Liver (tissue), 9 donors: ENCODE results near the gene LGR6. TPM values are rescaled to one million over a fixed set of nuclear protein-coding genes. Genes with fewer than 3 reads are reported as not detected.
"Not testable (repeated sequence)": the region's sequence is repeated elsewhere in the genome, so short reads cannot be mapped to it uniquely, and the experiment has no call there.

Experiments used
- DNase-seq: peaks from one replicate; pipeline ENCODE4 v3.0.0-alpha.2; 2017; ENCODE audit warnings: low spot score
- H3K27ac ChIP-seq, 2 donors: one replicate each; pipeline ENCODE4 v1.7.0; 2013; ENCODE audit warnings: inconsistent platforms in 2 of 2, low read length in 2 of 2, control low read depth in 1 of 2, low read depth in 1 of 2, mild to moderate bottlenecking in 1 of 2
- H3K27me3 ChIP-seq, 4 donors: one replicate each; pipeline versions ENCODE4 v1.6.1 to v1.7.0; 2013; ENCODE audit warnings: low read length in 3 of 4, inconsistent platforms in 1 of 4, mild to moderate bottlenecking in 1 of 4, moderate library complexity in 1 of 4; ENCODE audit not compliant: control insufficient read depth in 4 of 4, insufficient read depth in 4 of 4
- H3K36me3 ChIP-seq, 4 donors: one replicate each; pipeline versions ENCODE4 v1.6.1 to v1.7.0; 2013; ENCODE audit warnings: low read length in 3 of 4, mild to moderate bottlenecking in 3 of 4, low read depth in 1 of 4, moderate library complexity in 1 of 4; ENCODE audit not compliant: control insufficient read depth in 4 of 4, insufficient read depth in 3 of 4
- H3K4me1 ChIP-seq, 4 donors: one replicate each; pipeline versions ENCODE4 v1.6.1 to v1.7.0; 2013; ENCODE audit warnings: low read length in 3 of 4, mild to moderate bottlenecking in 3 of 4, moderate library complexity in 1 of 4; ENCODE audit not compliant: control insufficient read depth in 4 of 4, insufficient read depth in 4 of 4
- H3K4me3 ChIP-seq, 3 donors: one replicate each; pipeline versions ENCODE4 v1.6.1 to v1.7.0; 2013; ENCODE audit warnings: low read length in 3 of 3, control low read depth in 1 of 3, low read depth in 1 of 3, mild to moderate bottlenecking in 1 of 3
- H3K9ac ChIP-seq, 2 donors: one replicate each; pipeline ENCODE4 v1.7.0; 2013; ENCODE audit warnings: low read length in 2 of 2, mild to moderate bottlenecking in 2 of 2, moderate library complexity in 2 of 2, control low read depth in 1 of 2, low read depth in 1 of 2
- H3K9me3 ChIP-seq, 4 donors: one replicate each; pipeline versions ENCODE4 v1.6.1 to v1.7.0; 2013; ENCODE audit warnings: low read length in 3 of 4; ENCODE audit not compliant: control insufficient read depth in 4 of 4
- CTCF ChIP-seq: fragments of 150-350 bp; IDR thresholded peaks from 2 replicates; pipeline ENCODE4 v1.5.1; 2017; ENCODE audit warnings: improper control_type of control experiment, low read depth, low read length; ENCODE audit not compliant: missing input control
- EGR1 ChIP-seq, 2 donors: IDR thresholded peaks; 2 replicates each; pipeline ENCODE4 v1.6.1; 2016 to 2018; ENCODE audit warnings: antibody characterized with exemption in 2 of 2, low read depth in 2 of 2
- HNF4A ChIP-seq, 2 donors: conservative IDR thresholded peaks; 2 replicates each; pipeline ENCODE4 v1.6.1; 2016; ENCODE audit warnings: antibody characterized with exemption in 2 of 2, mild to moderate bottlenecking in 2 of 2
- HNF4G ChIP-seq: IDR thresholded peaks from 2 replicates; pipeline ENCODE4 v1.6.1; 2016; ENCODE audit warnings: antibody characterized with exemption
- JUND ChIP-seq, 2 donors: IDR thresholded peaks; 2 replicates each; pipeline ENCODE4 v1.6.1; 2016; ENCODE audit warnings: antibody characterized with exemption in 2 of 2
- RAD21 ChIP-seq, 2 donors: IDR thresholded peaks; 2 replicates each; pipeline ENCODE4 v1.6.1; 2016; ENCODE audit warnings: antibody characterized with exemption in 2 of 2, mild to moderate bottlenecking in 2 of 2
- SP1 ChIP-seq: IDR thresholded peaks from 2 replicates; pipeline ENCODE4 v1.6.1; 2018; ENCODE audit warnings: antibody characterized with exemption, mild to moderate bottlenecking
- WGBS: extraction: QIAGEN DNeasy Blood & Tissue Kit; methylation state at CpG from one replicate; pipeline ENCODE4 v1.1.7; 2013; 5-methylcytosine and 5-hydroxymethylcytosine counted together
- polyA plus RNA-seq, 2 donors: library from polyadenylated mRNA; stranded (reverse) in 1 of 2; unstranded in 1 of 2; fragments of 200-250 nt in 1 of 2; fragments of >200 nt in 1 of 2; fragmentation: Nextera tagmentation in 1 of 2; extraction: Ambion mirVana in 1 of 2; gene quantifications; one replicate each; pipeline versions ENCODE4 v1.2.1 to v1.2.3, GENCODE V29; 2013 to 2015
- total RNA-seq, 2 donors: library from RNA; depleted of rRNA; stranded (reverse); fragments of >200 nt; gene quantifications; one replicate each; pipeline ENCODE4 v1.2.3, GENCODE V29; 2014
- TF ChIP-seq, protein P1 (sequence below): IDR thresholded peaks from 2 replicates; pipeline ENCODE4 v1.6.1; 2016; ENCODE audit warnings: antibody characterized with exemption, mild to moderate bottlenecking
- donor health status: healthy.
- donor health status: healthy.
- donor health status: healthy.
- donor health status: healthy.
- donor health status: healthy.

The LGR6 gene
- total and polyA plus RNA-seq, 4 donors, result 0.05 to 1.2 (median 0.75) TPM

- Histone ChIP-seq H3K9me3 (no peaks in the 10 kb centered on the region), H3K27ac (no peak overlapping the region), H3K4me3 (no peak overlapping the region), H3K4me1 (peaks cover 0 to 6% (median 2%) of the 10 kb centered on the region in 4 donors), H3K36me3 (no peaks in the 10 kb centered on the region), H3K27me3 (no peaks in the 10 kb centered on the region), H3K9ac (no peak overlapping the region)
- TF ChIP-seq HNF4G, result no peak
- 78% methylated on average over 8 of the region's 8 CpGs for WGBS
- no peak for DNase-seq
These were observed 5.7 kb upstream of the LGR6 start for GRCh38 chr1:202187697-202188407.

GRCh38 chr1:202189001-202189790 lies 4.4 kb upstream of the LGR6 start:
- Histone ChIP-seq H3K4me1 (peaks cover 0 to 11% (median 7%) of the 10 kb centered on the region in 4 donors), H3K27me3 (peaks cover 0 to 4% (median 3%) of the 10 kb centered on the region in 4 donors), H3K36me3 (no peaks in the 10 kb centered on the region), H3K9ac (no peak overlapping the region), H3K9me3 (no peaks in the 10 kb centered on the region), H3K4me3 (no peak overlapping the region), H3K27ac (no peak overlapping the region)
- TF ChIP-seq RAD21 (IDR thresholded peaks at IDR 0.05) (peak; percentile 51 to 68), JUND (IDR thresholded peaks at IDR 0.05) (no peak), HNF4G (no peak), SP1 (peak; percentile 64), CTCF (peak; percentile 57), HNF4A (conservative IDR thresholded peaks at IDR 0.05) (peak in 1 of 2 donors; percentile 39)
- TF ChIP-seq, protein P1, sequence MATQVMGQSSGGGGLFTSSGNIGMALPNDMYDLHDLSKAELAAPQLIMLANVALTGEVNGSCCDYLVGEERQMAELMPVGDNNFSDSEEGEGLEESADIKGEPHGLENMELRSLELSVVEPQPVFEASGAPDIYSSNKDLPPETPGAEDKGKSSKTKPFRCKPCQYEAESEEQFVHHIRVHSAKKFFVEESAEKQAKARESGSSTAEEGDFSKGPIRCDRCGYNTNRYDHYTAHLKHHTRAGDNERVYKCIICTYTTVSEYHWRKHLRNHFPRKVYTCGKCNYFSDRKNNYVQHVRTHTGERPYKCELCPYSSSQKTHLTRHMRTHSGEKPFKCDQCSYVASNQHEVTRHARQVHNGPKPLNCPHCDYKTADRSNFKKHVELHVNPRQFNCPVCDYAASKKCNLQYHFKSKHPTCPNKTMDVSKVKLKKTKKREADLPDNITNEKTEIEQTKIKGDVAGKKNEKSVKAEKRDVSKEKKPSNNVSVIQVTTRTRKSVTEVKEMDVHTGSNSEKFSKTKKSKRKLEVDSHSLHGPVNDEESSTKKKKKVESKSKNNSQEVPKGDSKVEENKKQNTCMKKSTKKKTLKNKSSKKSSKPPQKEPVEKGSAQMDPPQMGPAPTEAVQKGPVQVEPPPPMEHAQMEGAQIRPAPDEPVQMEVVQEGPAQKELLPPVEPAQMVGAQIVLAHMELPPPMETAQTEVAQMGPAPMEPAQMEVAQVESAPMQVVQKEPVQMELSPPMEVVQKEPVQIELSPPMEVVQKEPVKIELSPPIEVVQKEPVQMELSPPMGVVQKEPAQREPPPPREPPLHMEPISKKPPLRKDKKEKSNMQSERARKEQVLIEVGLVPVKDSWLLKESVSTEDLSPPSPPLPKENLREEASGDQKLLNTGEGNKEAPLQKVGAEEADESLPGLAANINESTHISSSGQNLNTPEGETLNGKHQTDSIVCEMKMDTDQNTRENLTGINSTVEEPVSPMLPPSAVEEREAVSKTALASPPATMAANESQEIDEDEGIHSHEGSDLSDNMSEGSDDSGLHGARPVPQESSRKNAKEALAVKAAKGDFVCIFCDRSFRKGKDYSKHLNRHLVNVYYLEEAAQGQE, result no peak
- peak; percentile 85 for DNase-seq
- 51% methylated on average over 20 of the region's 20 CpGs for WGBS

DNA sequence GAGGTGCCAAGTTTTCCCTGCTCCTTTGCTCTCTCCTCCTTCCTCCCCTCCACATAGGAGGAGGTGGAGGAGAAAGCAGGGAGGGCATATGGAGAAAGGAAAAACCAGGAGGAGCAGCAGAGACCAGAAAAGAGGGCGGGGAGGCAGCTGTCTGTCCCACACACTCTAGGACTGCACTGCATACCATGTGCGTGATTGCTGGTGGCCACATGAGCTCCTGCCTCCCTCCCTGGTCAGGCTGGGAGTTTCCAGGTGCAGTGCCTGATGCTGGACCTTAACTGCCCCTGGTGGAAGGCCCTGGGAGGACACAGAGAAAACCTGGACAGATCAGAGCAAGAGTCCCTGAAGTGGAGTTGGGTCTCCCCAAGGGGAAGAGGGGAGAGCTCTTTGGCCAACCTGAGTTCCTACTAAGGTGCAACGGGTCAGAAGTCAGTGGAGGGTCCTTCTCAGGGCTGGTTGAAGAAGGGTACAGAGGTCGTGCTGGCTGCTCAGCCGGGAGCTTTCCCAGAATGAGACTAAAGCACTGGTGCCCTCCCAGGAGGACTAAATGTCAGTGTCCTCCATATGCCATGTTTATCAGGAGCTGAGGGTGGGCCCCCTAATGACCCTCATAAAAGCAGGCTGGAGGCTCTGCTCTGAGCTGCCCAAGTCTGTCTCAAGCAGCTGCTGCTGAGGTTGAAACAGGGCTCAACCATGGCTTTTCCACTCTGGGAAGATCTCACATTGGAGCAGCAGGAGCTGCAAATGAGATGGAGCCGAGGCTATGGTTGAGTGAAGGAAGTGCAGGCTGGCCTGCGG lies 3.5 kb upstream of the LGR6 start:
- Histone ChIP-seq H3K9ac (no peak overlapping the region), H3K27ac (no peak overlapping the region), H3K9me3 (no peaks in the 10 kb centered on the region), H3K27me3 (peaks cover 0 to 5% (median 3%) of the 10 kb centered on the region in 4 donors), H3K36me3 (no peaks in the 10 kb centered on the region), H3K4me1 (peaks cover 0 to 11% (median 7%) of the 10 kb centered on the region in 4 donors), H3K4me3 (no peak overlapping the region)
- DNase-seq, result no peak
- TF ChIP-seq EGR1 (IDR thresholded peaks at IDR 0.05; ENCODE audit: low read depth in 2 of 2) (no peak), CTCF (peak; percentile 13)
- WGBS, result 83% methylated on average over 7 of the region's 7 CpGs

DNA sequence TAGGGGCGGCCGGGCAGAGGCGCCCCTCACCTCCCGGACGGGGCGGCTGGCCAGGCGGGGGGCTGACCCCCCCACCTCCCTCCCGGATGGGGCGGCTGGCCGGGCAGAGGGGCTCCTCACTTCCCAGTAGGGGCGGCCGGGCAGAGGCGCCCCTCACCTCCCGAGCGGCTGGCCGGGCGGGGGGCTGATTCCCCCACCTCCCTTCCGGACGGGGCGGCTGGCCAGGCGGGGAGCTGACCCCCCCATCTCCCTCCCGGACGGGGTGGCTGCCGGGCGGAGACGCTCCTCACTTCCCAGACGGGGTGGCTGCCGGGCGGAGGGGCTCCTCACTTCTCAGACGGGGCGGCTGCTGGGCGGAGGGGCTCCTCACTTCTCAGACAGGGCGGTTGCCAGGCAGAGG lies 2.2 kb upstream of the LGR6 start:
- H3K27ac ChIP-seq, DNase-seq, H3K9ac ChIP-seq, H3K9me3 ChIP-seq, H3K4me3 ChIP-seq, H3K36me3 ChIP-seq, H3K27me3 ChIP-seq: not testable (repeated sequence)
- 92% methylated on average over 17 of the region's 33 CpGs for WGBS
- peaks cover 0 to 11% (median 7%) of the 10 kb centered on the region in 4 donors for H3K4me1 ChIP-seq
